Testis (tissue), 3 donors: Measurements from ENCODE around the gene ADCK2. TPM values are rescaled to one million over a fixed set of nuclear protein-coding genes. Genes with fewer than 3 reads are reported as not detected.
A peak's percentile ranks its signal among the peaks of the same experiment; 100 is the strongest.

Experiments
- DNase-seq: peaks from one replicate; pipeline ENCODE4 v3.0.0-alpha.2; 2019
- H3K27ac ChIP-seq, 2 donors: fragments of 200-600 bp; sonication (generic); one replicate each; pipeline ENCODE4 v1.5.1; 2019
- H3K27me3 ChIP-seq: fragments of 200-600 bp; sonication (generic); one replicate; pipeline ENCODE4 v1.5.1; 2019
- H3K36me3 ChIP-seq: fragments of 200-600 bp; sonication (generic); one replicate; pipeline ENCODE4 v1.5.1; 2017; ENCODE audit warnings: low read depth; ENCODE audit errors: missing control alignments
- H3K4me1 ChIP-seq: fragments of 200-600 bp; sonication (generic); one replicate; pipeline ENCODE4 v1.5.1; 2019
- H3K4me3 ChIP-seq, 2 donors: fragments of 200-600 bp; sonication (generic); one replicate each; pipeline ENCODE4 v1.5.1; 2017 to 2019
- H3K9me3 ChIP-seq: fragments of 200-600 bp; sonication (generic); one replicate; pipeline ENCODE4 v1.5.1; 2017
- POLR2A ChIP-seq: fragments of 450-650 bp; IDR thresholded peaks from one replicate; pipeline ENCODE4 v1.6.1; 2017; ENCODE audit warnings: antibody characterized with exemption, mild to moderate bottlenecking, moderate library complexity
- WGBS, 2 donors: methylation state at CpG; one replicate each; pipeline ENCODE4 v1.1.5; 2018; 5-methylcytosine and 5-hydroxymethylcytosine counted together
- intact Hi-C: fragments of 100-400 bp; cut with DNase I; formaldehyde crosslinking; loops from one replicate; pipeline ENCODE4 v1.15.1; 2023; ENCODE audit warnings: low total_unique reads
- polyA plus RNA-seq: library from polyadenylated mRNA; stranded (reverse); fragments of 350-450 nt; fragmentation: Illumina TruSeq; extraction: RNeasy Lipid Tissue Mini Kit (QIAGEN cat#74804); gene quantifications from one replicate; pipeline ENCODE4 v1.2.3, GENCODE V29; 2014; ENCODE audit warnings: low read depth, low replicate concordance; ENCODE audit not compliant: insufficient read depth
- total RNA-seq, 2 donors: library from RNA; depleted of rRNA; stranded (reverse); fragments of >200 nt; gene quantifications; one replicate each; pipeline ENCODE4 v1.2.3, GENCODE V29; 2016
- TF ChIP-seq, protein P1 (sequence below), 3 experiments: fragments of 450-650 bp in 2 of 3; fragments of 200-600 bp in 1 of 3; sonication (generic) in 1 of 3; IDR thresholded peaks; one replicate each; pipeline ENCODE4 v1.5.1; 2016 to 2019; ENCODE audit warnings: antibody characterized with exemption in 3 of 3, mild to moderate bottlenecking in 2 of 3, moderate library complexity in 1 of 3

Gene ADCK2
- total and polyA plus RNA-seq, 3 donors from 2014 or later: 12.9 to 21.2 (median 20.4) TPM

DNA sequence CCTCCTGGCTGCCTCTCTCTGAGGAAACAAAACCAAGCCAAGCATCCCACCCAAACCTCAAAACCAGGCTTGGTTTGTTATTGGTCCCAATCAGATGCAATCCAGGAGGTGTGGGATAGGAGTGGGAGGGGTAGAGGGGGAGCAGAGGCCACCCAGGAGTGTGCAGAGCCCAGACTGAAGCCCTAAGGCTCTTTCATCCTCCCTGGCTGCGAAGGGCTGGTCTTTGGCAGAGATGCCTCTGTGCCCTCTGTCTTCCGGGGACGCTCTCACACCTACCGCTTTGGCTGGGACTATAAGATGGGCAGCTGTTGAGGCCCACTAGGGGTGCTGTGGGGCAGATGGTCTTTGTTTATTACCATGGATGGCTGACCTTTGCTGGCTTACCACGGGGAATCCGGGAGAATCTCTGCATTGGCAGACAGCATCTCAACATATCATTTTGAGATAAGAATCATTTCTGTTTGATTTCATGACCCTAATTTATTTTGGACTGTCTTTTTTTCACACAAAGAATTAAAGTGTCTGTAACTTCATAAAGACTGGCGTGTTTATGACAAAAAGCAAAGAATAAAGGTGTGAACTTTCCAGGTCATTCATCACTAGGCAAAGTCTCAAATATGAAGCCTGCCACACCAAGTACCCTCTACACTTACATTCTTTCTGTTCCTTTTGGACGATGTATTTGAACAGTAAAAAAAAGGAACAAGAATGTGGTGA is 25.7 kb upstream of the ADCK2 start:
- WGBS, 2 donors: 49 to 58% methylated on average over 4 to 8 of the region's 8 CpGs
- intact Hi-C loops: no loop called here
- no peaks in the 10 kb centered on the region for H3K27me3 ChIP-seq
- H3K36me3 ChIP-seq: no peaks in the 10 kb centered on the region
- peak; percentile 52 for DNase-seq
- no peak for TF ChIP-seq POLR2A
- TF ChIP-seq, protein P1, sequence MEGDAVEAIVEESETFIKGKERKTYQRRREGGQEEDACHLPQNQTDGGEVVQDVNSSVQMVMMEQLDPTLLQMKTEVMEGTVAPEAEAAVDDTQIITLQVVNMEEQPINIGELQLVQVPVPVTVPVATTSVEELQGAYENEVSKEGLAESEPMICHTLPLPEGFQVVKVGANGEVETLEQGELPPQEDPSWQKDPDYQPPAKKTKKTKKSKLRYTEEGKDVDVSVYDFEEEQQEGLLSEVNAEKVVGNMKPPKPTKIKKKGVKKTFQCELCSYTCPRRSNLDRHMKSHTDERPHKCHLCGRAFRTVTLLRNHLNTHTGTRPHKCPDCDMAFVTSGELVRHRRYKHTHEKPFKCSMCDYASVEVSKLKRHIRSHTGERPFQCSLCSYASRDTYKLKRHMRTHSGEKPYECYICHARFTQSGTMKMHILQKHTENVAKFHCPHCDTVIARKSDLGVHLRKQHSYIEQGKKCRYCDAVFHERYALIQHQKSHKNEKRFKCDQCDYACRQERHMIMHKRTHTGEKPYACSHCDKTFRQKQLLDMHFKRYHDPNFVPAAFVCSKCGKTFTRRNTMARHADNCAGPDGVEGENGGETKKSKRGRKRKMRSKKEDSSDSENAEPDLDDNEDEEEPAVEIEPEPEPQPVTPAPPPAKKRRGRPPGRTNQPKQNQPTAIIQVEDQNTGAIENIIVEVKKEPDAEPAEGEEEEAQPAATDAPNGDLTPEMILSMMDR (IDR thresholded peaks at IDR 0.05): peak; percentile 12 to 37 (median 13)
- H3K4me1 ChIP-seq: no peaks in the 10 kb centered on the region
- no peaks in the 10 kb centered on the region for H3K9me3 ChIP-seq
- no peak overlapping the region for H3K4me3 ChIP-seq
- H3K27ac ChIP-seq: no peak overlapping the region

DNA sequence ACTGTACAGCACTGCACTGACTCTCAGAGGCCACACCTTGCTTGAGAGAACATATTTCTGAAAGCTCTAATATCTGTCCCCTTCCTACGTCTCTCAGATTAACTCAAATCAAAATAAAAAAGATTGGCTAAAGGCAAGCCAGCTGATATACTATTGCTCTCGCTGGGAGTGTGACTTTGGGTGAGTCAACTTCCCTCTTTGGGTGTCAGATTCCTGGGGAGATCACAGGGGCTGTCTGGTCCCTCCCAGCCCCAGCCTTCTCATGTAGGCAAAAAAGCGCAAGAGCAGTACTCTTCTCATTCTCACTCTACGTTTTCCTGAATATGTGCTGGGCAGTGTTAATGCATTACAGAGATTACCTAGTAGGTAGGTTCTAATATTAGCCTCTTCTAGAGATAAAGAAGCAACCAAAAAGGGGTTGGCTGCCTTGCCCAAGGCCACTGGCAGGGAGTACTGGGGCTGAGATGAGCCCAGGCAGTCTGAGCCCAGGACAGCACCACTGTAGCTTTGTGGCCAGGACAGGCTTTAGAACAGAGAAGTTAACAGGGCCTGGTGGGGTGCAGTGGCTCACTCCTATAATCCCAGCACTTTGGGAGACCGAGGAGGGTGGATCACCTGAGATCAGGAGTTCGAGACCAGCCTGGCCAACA is 23.1 kb upstream of the ADCK2 start:
- intact Hi-C loops: loop anchor here (5.0 kb wide), 1 partner anchor 132 kb away; no protein-coding TSS in a partner anchor

DNA sequence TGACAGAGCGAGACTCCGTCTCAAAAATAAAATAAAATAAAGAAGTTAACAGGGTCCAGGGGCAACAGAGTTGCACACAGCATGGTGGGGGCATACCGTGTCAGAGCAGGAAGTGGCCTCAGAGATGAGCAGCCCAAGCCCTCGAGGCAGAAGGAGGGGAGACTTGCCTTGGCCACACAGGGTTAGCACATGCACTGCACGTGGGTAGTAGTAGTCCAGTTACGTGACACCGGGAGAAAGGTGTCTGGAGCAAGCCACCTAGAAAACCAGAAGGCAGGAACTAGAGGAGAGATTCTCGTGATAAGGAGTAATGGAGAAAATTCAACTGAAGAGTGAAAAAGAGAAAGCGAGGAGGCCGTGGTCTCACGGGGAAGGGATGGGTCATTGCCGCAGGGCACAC is 22.4 kb upstream of the ADCK2 start:
- Histone ChIP-seq H3K36me3 (no peaks in the 10 kb centered on the region), H3K4me1 (peaks cover 3% of the 10 kb centered on the region), H3K9me3 (no peaks in the 10 kb centered on the region), H3K27ac (no peak overlapping the region), H3K27me3 (no peaks in the 10 kb centered on the region), H3K4me3 (no peak overlapping the region)
- WGBS, 2 donors: 91 to 94% methylated on average over 12 of the region's 12 CpGs
- TF ChIP-seq, protein P1 (IDR thresholded peaks at IDR 0.05): no peak
- no peak for TF ChIP-seq POLR2A
- no peak for DNase-seq
- intact Hi-C loops: loop anchor here (5.0 kb wide), 1 partner anchor 133 kb away; no protein-coding TSS in a partner anchor

More for the DNA sequence above, 23.1 kb upstream of the ADCK2 start:
- H3K4me3 ChIP-seq: no peak overlapping the region
- TF ChIP-seq POLR2A: no peak
- TF ChIP-seq, protein P1 (IDR thresholded peaks at IDR 0.05): no peak
- WGBS, 2 donors: 82% methylated on average over 6 of the region's 6 CpGs
- DNase-seq: no peak
- H3K27me3 ChIP-seq: no peaks in the 10 kb centered on the region
- peaks cover 3% of the 10 kb centered on the region for H3K4me1 ChIP-seq
- no peaks in the 10 kb centered on the region for H3K36me3 ChIP-seq
- no peaks in the 10 kb centered on the region for H3K9me3 ChIP-seq
- no peak overlapping the region for H3K27ac ChIP-seq

DNA sequence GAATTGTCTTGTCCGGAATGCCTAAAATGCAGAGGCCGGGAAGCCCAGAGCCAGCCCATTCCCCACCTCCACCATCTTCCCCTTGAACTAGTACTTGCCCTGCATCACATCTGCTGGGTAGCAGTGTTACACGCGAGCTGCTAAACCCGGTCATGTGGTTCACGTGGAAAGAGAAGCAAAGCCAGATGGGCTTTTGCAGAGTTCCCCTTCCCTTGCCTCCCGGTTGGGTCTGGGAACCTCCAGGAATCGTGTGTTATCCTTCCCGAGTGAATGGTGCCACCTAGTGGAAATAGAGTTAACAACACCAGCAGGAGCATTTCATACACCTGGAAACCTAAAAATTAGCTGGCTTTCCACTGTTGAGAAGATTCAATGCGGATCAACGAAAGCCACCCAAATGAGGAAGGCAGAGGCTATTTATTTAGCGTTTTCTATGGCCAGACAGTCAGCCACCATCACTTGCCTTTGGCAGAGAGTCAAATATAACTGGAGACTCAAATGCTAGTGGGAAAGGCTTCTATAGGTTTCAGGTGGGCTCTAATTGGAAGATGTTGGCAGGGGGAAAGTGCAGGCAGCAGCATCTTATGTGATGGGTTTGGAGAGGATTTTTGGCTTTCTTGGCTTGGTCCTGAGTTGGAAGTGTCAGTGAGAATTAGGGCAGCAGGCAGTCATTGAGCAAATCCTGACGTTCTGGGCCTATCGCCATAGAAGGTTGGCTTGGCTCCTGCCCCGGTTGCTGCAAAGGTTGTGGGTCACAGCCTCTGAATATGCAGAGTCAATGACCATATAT is 19.2 kb upstream of the ADCK2 start:
- 18 to 19% methylated on average over 13 to 15 of the region's 15 CpGs for WGBS, 2 donors
- Histone ChIP-seq H3K4me3 (peak overlapping the region in 1 of 2 donors; percentile 24), H3K27me3 (no peaks in the 10 kb centered on the region), H3K4me1 (peaks cover 8% of the 10 kb centered on the region), H3K9me3 (no peaks in the 10 kb centered on the region), H3K27ac (no peak overlapping the region), H3K36me3 (no peaks in the 10 kb centered on the region)
- TF ChIP-seq, protein P1 (IDR thresholded peaks at IDR 0.05): peak; percentile 77 to 92 (median 87)
- TF ChIP-seq POLR2A: no peak
- DNase-seq: peak; percentile 78
- intact Hi-C loops: loop anchor here (5.0 kb wide), 1 partner anchor 136 kb away; no protein-coding TSS in a partner anchor
